GM12892 (cell line): ENCODE results near the gene LIPN.

Experiments
- POLR2A ChIP-seq: IDR thresholded peaks from 2 replicates; pipeline ENCODE4 v1.6.1; 2011; ENCODE audit warnings: low read depth, low read length, control low read depth
- POLR2AphosphoS5 ChIP-seq: IDR thresholded peaks from 2 replicates; pipeline ENCODE4 v1.6.1; 2011; ENCODE audit warnings: low read depth, low read length, control low read depth

GRCh38 chr10:88765816-88766215 lies 6.0 kb downstream of the LIPN start:
- TF ChIP-seq POLR2A (no peak), POLR2AphosphoS5 (no peak)
